OCI-LY1 (cell line): Measurements from ENCODE around the gene MED13L.

Experiments used
- H2AFZ ChIP-seq: fragments of 200-600 bp; sonication (generic), shearing (Covaris generic); 2 replicates; pipeline ENCODE4 v1.6.0; 2014; ENCODE audit warnings: antibody characterized with exemption, mild to moderate bottlenecking, low read length
- H3F3A ChIP-seq: fragments of 200-600 bp; sonication (generic), shearing (Covaris generic); 2 replicates; pipeline ENCODE4 v1.6.0; 2014; ENCODE audit warnings: mild to moderate bottlenecking, antibody characterized with exemption, low read length, moderate library complexity; ENCODE audit not compliant: insufficient read depth
- H3K27ac ChIP-seq: fragments of 200-600 bp; sonication (generic); 2 replicates; pipeline ENCODE4 v1.5.1; 2014; ENCODE audit warnings: low read length, mixed run types, mild to moderate bottlenecking, low read depth; ENCODE audit not compliant: poor library complexity, severe bottlenecking
- H3K27me3 ChIP-seq: fragments of 200-600 bp; sonication (generic); 2 replicates; pipeline ENCODE4 v1.6.0; 2014; ENCODE audit warnings: antibody characterized with exemption, mild to moderate bottlenecking, low read length, moderate library complexity; ENCODE audit not compliant: insufficient read depth
- H3K36me3 ChIP-seq: fragments of 200-600 bp; sonication (generic); 2 replicates; pipeline ENCODE4 v1.6.1; 2014; ENCODE audit warnings: mild to moderate bottlenecking, antibody characterized with exemption, low read length, moderate library complexity, mixed read lengths; ENCODE audit not compliant: insufficient read depth
- H3K4me1 ChIP-seq: fragments of 200-600 bp; sonication (generic); 2 replicates; pipeline ENCODE4 v1.5.1; 2014; ENCODE audit warnings: mild to moderate bottlenecking, low read length, moderate library complexity; ENCODE audit not compliant: insufficient read depth, severe bottlenecking
- H3K4me2 ChIP-seq: fragments of 200-600 bp; sonication (generic), shearing (Covaris generic); 2 replicates; pipeline ENCODE4 v1.6.1; 2014; ENCODE audit warnings: low read length
- H3K4me3 ChIP-seq: fragments of 200-600 bp; sonication (generic); 2 replicates; pipeline ENCODE4 v1.5.1; 2014; ENCODE audit warnings: low read length, low read depth, mild to moderate bottlenecking, mixed read lengths; ENCODE audit not compliant: poor library complexity, severe bottlenecking
- H3K79me2 ChIP-seq: fragments of 200-600 bp; shearing (Covaris generic); 2 replicates; pipeline ENCODE4 v1.6.1; 2016; ENCODE audit warnings: mixed run types, low read length, mixed read lengths; ENCODE audit not compliant: insufficient read depth
- H3K9ac ChIP-seq: fragments of 200-600 bp; sonication (generic), shearing (Covaris generic); 2 replicates; pipeline ENCODE4 v1.6.1; 2014; ENCODE audit warnings: mild to moderate bottlenecking, low read length, mixed read lengths
- H3K9me2 ChIP-seq: fragments of 200-600 bp; sonication (generic), shearing (Covaris generic); 2 replicates; pipeline ENCODE4 v1.6.1; 2014; ENCODE audit warnings: low read depth, mild to moderate bottlenecking, low read length, mixed read lengths
- H3K9me3 ChIP-seq: fragments of 200-600 bp; shearing (Covaris generic); 2 replicates; pipeline ENCODE4 v1.6.1; 2014; ENCODE audit warnings: low read length, mixed read lengths
- H4K20me1 ChIP-seq: fragments of 200-600 bp; sonication (generic), shearing (Covaris generic); 2 replicates; pipeline ENCODE4 v1.6.0; 2016; ENCODE audit warnings: mild to moderate bottlenecking, low read length; ENCODE audit not compliant: insufficient read depth
- CTCF ChIP-seq: fragments of 200-600 bp; sonication (generic), shearing (Covaris generic); IDR thresholded peaks from 2 replicates; pipeline ENCODE4 v1.5.1; 2017; ENCODE audit warnings: mild to moderate bottlenecking, antibody characterized with exemption, low read length, moderate library complexity, mixed read lengths
- EZH2 ChIP-seq: fragments of 200-600 bp; sonication (generic), shearing (Covaris generic); IDR thresholded peaks from 2 replicates; pipeline ENCODE4 v1.8.0; 2017; ENCODE audit warnings: borderline replicate concordance, mixed run types, mild to moderate bottlenecking, antibody characterized with exemption, low read length, moderate library complexity, mixed read lengths

MED13L gene

DNA sequence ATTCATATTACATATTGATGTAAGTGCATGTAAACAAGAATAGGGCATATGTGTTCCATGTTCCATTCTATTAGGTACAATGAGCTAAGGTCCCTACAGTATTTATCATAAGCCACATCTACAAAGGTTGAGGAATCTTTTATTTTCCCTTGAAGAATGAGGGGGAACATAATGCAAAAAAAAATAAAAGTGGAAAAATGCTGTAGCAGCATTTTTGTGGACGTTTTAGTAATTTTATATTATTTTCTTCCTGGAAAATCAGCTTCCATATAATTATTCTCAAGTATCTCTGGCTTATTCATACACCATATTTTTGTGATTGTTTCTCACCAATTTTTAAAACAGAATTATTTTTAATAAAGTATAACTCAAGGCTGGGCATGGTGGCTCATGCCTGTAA is 148.7 kb downstream of the MED13L start:
- Histone ChIP-seq H4K20me1 (peaks cover 2% of the 10 kb centered on the region; the same call in 1 of the 2 replicates), H3K36me3 (no peaks in the 10 kb centered on the region), H3K9me2 (no peaks in the 10 kb centered on the region), H3F3A (no peaks in the 10 kb centered on the region), H3K9ac (no peak overlapping the region), H3K79me2 (no peaks in the 10 kb centered on the region), H3K27me3 (no peaks in the 10 kb centered on the region), H3K27ac (no peak overlapping the region), H2AFZ (no peak overlapping the region), H3K4me1 (peaks cover 18% of the 10 kb centered on the region), H3K4me2 (no peak overlapping the region), H3K9me3 (no peaks in the 10 kb centered on the region), H3K4me3 (no peak overlapping the region)
- no peak for TF ChIP-seq CTCF
- no peak for TF ChIP-seq EZH2

- Histone ChIP-seq H3K36me3 (no peaks in the 10 kb centered on the region), H3K9ac (no peak overlapping the region), H2AFZ (no peak overlapping the region), H3F3A (no peaks in the 10 kb centered on the region), H3K27ac (no peak overlapping the region), H4K20me1 (0 out of 2 replicates have a peak, but pooled peaks cover 2% of the 10 kb centered on the region), H3K79me2 (no peaks in the 10 kb centered on the region), H3K4me2 (no peak overlapping the region), H3K27me3 (no peaks in the 10 kb centered on the region), H3K9me3 (no peaks in the 10 kb centered on the region), H3K4me1 (peaks cover 24% of the 10 kb centered on the region), H3K4me3 (no peak overlapping the region), H3K9me2 (no peaks in the 10 kb centered on the region)
- TF ChIP-seq EZH2 (no peak), CTCF (no peak)
These were observed 149.6 kb downstream of the MED13L start for GRCh38 chr12:116127859-116128258.

- H3K9me3 ChIP-seq, result no peaks in the 10 kb centered on the region
- no peak overlapping the region for H3K4me2 ChIP-seq
- no peak overlapping the region for H3K4me3 ChIP-seq
These were observed 150.9 kb downstream of the MED13L start for GRCh38 chr12:116126610-116127009.

More at GRCh38 chr12:116126610-116127009, 150.9 kb downstream of the MED13L start:
- Histone ChIP-seq H3K4me1 (peaks cover 34% of the 10 kb centered on the region), H3K9ac (no peak overlapping the region), H3K36me3 (no peaks in the 10 kb centered on the region), H3F3A (no peaks in the 10 kb centered on the region), H3K79me2 (no peaks in the 10 kb centered on the region), H3K9me2 (no peaks in the 10 kb centered on the region), H2AFZ (no peak overlapping the region), H3K27me3 (no peaks in the 10 kb centered on the region), H3K27ac (no peak overlapping the region), H4K20me1 (0 out of 2 replicates have a peak, but pooled peaks cover 2% of the 10 kb centered on the region)
- no peak for TF ChIP-seq EZH2
- TF ChIP-seq CTCF, result no peak
